Renal pelvis (tissue), 12 donors: ENCODE measurements around the gene CDCA7. TPM values are rescaled to one million over a fixed set of nuclear protein-coding genes. Genes with fewer than 3 reads are reported as not detected.
"Not testable (repeated sequence)": the region's sequence is repeated elsewhere in the genome, so short reads cannot be mapped to it uniquely, and the experiment has no call there.

ENCODE experiments used
- DNase-seq: peaks from one replicate; pipeline ENCODE4 v3.0.0-alpha.2; 2013
- long read RNA-seq, 16 experiments: transcript quantifications; one replicate each; lab custom pipeline, GENCODE V29; 2026
- polyA plus RNA-seq, 3 donors: library from polyadenylated mRNA; unstranded; fragments of 120-200 nt; gene quantifications; one replicate each; pipeline ENCODE4 v1.2.1, GENCODE V29; 2013; ENCODE audit not compliant: insufficient read length in 3 of 3

CDCA7 gene
- polyA plus RNA-seq, result 10 to 100 TPM; 32.9 to 39.0 (median 35.9) TPM
- long read RNA-seq, donor 1, transcript CDCA7-202 (9 exons, 2,500 nt), result major isoform, 10 of 11 reads
- long read RNA-seq, donor 1, partial matches to known transcripts, result 0 of 11 reads
- long read RNA-seq, donor 1, other reads (novel, unspliced or antisense), result 0 of 11 reads
- long read RNA-seq, donor 2, transcript CDCA7-201 (10 exons, 2,789 nt), result minor isoform, 5 of 26 reads
- long read RNA-seq, donor 2, transcript CDCA7-202 (9 exons, 2,500 nt), result major isoform, 21 of 26 reads
- long read RNA-seq, donor 2, partial matches to known transcripts, result 0 of 26 reads
- long read RNA-seq, donor 2, other reads (novel, unspliced or antisense), result 0 of 26 reads
- long read RNA-seq, donor 3, partial matches to known transcripts, result 5 of 10 reads
- long read RNA-seq, donor 3, other reads (novel, unspliced or antisense), result 0 of 10 reads
- long read RNA-seq, donor 4, transcript CDCA7-202 (9 exons, 2,500 nt), result major isoform, 14 of 17 reads
- long read RNA-seq, donor 4, partial matches to known transcripts, result 0 of 17 reads
- long read RNA-seq, donor 4, other reads (novel, unspliced or antisense), result 0 of 17 reads
- long read RNA-seq, donor 5, transcript CDCA7-202 (9 exons, 2,500 nt), result major isoform, 13 of 13 reads
- long read RNA-seq, donor 5, partial matches to known transcripts, result 0 of 13 reads
- long read RNA-seq, donor 5, other reads (novel, unspliced or antisense), result 0 of 13 reads
- long read RNA-seq, donor 6, partial matches to known transcripts, result 0 of 5 reads
- long read RNA-seq, donor 6, other reads (novel, unspliced or antisense), result 0 of 5 reads
- long read RNA-seq, donor 7, transcript CDCA7-202 (9 exons, 2,500 nt), result major isoform, 14 of 15 reads
- long read RNA-seq, donor 7, partial matches to known transcripts, result 0 of 15 reads
- long read RNA-seq, donor 7, other reads (novel, unspliced or antisense), result 0 of 15 reads
- long read RNA-seq, donor 8, transcript CDCA7-202 (9 exons, 2,500 nt), result major isoform, 9 of 10 reads
- long read RNA-seq, donor 8, partial matches to known transcripts, result 0 of 10 reads
- long read RNA-seq, donor 8, other reads (novel, unspliced or antisense), result 0 of 10 reads
- long read RNA-seq, donor 9, transcript CDCA7-202 (9 exons, 2,500 nt), result major isoform, 18 of 19 reads
- long read RNA-seq, donor 9, partial matches to known transcripts, result 0 of 19 reads
- long read RNA-seq, donor 9, other reads (novel, unspliced or antisense), result 0 of 19 reads
- long read RNA-seq, donor 10, transcript CDCA7-202 (9 exons, 2,500 nt), result major isoform, 8 of 11 reads
- long read RNA-seq, donor 10, partial matches to known transcripts, result 0 of 11 reads
- long read RNA-seq, donor 10, other reads (novel, unspliced or antisense), result 0 of 11 reads
- long read RNA-seq, donor 11, transcript CDCA7-202 (9 exons, 2,500 nt), result major isoform, 7 of 10 reads
- long read RNA-seq, donor 11, partial matches to known transcripts, result 0 of 10 reads
- long read RNA-seq, donor 11, other reads (novel, unspliced or antisense), result 0 of 10 reads
- long read RNA-seq, donor 12, transcript CDCA7-202 (9 exons, 2,500 nt), result major isoform, 15 of 16 reads
- long read RNA-seq, donor 12, partial matches to known transcripts, result 0 of 16 reads
- long read RNA-seq, donor 12, other reads (novel, unspliced or antisense), result 0 of 16 reads
- long read RNA-seq, donor 13, transcript CDCA7-202 (9 exons, 2,500 nt), result major isoform, 10 of 12 reads
- long read RNA-seq, donor 13, partial matches to known transcripts, result 0 of 12 reads
- long read RNA-seq, donor 13, other reads (novel, unspliced or antisense), result 0 of 12 reads
- long read RNA-seq, donor 14, result 0 reads
- long read RNA-seq, donor 15, transcript CDCA7-202 (9 exons, 2,500 nt), result major isoform, 19 of 23 reads
- long read RNA-seq, donor 15, partial matches to known transcripts, result 0 of 23 reads
- long read RNA-seq, donor 15, other reads (novel, unspliced or antisense), result 0 of 23 reads
- long read RNA-seq, donor 16, transcript CDCA7-202 (9 exons, 2,500 nt), result major isoform, 14 of 26 reads
- long read RNA-seq, donor 16, partial matches to known transcripts, result 11 of 26 reads
- long read RNA-seq, donor 16, other reads (novel, unspliced or antisense), result 0 of 26 reads

DNA sequence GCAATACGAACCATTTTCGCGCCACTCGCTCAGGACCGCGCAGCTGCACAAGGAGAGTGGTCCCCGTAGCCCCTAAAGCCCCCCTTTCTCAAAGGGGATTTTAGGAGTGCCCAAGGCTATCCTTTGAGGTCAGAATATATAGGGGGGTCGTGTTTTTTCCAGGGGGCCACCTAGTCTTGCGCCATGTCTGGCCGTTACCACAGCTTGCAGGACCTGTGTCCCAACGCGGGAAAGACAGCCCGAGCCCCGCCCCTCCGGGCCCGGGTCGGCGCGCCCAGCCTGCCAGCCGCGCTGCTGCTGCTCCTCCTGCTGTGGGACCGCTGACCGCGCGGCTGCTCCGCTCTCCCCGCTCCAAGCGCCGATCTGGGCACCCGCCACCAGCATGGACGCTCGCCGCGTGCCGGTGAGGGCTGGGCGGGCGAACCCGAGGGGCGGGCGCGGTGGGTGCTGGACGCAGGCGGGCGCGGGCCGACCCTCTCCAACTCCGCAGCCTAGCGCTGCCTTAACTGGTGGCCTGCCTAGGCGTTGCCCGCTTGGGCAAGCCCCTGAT is at the start of gene CDCA7:
CDCA7 (plus strand) TSS at position 291 of the 550 bp plus-strand sequence; CDS start at position 383, 92 bp downstream.
- peak; percentile 70 for DNase-seq

DNA sequence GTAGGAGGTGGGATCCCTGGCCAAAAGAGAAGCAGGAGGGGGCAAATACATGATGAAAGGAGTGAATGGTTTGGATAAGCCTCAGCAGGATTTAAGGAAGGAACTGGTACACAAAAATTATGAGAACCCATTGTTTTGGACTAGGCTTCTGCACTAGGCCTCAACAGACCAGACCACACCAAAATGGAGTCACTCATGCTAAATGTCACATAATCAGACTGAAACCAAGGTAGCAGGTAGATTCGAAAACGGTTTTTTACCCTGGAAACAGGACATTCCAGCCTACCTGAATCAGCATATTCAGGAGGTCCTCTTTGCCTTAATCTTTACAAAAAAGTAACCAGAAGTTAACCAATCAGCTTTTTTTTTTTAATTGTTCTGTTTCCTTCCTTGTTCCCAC is 49.4 kb upstream of the CDCA7 start:
- no peak for DNase-seq

DNA sequence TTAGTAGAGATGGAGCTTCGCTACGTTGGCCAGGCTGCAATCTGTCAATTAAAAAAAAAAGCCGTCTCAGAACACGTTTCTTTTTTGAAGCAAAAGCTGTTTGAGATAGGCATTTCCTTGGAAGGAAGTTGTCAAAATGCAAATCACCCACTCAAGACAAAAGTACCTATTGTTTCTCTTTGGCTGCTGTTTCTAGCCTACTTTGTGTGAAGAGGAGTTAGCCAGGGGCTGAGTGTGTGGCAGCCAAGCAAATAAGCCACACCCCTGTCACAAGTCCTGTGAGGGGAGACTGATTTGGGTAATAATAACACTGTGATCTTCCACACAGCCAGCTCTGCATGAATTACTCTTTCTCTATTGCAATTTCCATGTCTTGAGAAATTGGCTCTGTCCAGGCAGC is 47.4 kb upstream of the CDCA7 start:
- no peak for DNase-seq

DNA sequence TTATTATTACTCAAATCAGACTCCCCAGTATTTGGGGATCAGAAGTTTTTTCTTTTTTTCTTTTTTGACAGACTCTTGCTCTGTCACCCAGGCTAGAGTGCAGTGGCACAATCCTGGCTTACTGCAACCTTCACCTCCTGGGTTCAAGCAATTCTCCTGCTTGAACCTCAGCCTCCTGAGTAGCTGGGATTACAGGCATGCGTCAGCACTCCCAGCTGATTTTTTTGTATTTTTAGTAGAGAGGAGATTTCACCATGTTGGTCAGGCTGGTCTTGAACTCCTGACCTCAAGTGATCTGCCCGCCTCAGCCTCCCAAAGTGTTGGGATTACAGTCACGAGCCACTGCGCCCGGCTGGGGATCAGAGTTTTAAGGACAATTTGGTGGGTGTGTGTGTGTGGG is 45.3 kb upstream of the CDCA7 start:
- not testable (repeated sequence) for DNase-seq

DNA sequence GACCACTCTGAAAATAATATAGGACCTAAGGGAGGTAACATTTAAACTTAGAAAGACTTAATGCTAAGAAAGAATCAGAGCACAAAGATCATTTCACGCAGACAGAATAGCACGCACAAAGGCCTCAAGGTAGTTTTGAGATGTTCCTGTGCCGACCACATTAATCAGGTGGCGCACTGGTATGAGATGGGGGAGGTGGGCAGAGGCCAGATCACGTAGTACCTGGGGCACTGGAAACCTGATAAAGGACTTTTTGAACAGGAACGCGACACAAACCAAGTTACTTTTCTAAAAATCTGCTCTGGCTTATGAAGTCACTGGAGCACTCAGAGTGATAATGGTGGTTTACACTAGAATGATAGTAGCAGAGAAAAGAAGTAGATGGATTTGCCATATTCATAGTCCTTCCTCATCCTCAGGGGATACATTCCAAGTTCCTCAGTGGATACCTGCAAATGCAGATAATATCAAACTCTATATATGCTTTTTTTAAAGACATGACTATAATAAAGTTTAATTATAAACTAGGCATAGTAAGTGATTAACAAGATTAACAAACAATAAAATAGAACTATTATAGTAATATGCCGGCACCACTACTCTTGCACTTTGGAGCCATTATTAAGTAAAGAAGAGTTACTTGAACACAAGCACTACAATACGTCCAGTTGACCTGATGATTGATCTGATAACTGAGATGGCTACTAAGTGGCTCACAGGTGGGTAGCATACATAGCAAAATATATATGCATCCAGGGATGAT is 42.6 kb upstream of the CDCA7 start:
- DNase-seq, result no peak

DNA sequence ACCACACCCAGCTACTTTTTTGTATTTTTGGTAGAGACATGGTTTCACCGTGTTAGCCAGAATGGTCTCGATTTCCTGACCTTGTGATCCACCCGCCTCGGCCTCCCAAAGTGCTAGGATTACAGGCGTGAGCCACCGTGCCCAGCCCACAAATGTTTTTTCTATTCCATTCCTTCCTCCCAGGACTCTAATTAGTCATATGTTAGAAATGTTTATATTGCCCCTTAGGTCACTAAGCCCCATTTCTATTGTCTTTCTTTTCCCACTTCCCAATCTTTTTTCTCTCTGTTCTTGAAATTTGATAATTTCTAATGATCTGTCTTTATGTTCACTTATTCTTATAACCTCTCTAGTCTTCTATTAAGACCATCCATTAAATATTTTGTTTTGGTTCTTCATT is 31.3 kb upstream of the CDCA7 start:
- DNase-seq, result no peak

DNA sequence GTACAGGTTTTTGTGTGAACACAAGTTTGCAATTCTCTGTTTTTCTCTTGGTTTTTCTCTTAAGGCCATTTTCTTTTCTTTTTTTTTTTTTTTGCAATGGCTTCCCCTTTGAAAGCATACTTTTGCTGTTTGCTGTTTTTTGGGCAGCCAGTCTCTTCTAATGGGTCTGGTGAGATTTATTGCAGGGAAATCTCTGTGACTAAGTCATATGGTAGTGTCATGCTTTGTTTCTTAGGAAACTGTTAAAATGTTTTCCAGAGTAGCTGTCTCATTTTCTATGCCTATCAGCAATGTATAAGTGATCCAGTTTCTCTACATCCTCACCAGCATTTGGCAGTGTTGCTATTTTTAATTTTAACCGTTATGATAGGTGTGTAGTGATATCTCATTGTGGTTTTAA is 27.9 kb upstream of the CDCA7 start:
- DNase-seq, result no peak

DNA sequence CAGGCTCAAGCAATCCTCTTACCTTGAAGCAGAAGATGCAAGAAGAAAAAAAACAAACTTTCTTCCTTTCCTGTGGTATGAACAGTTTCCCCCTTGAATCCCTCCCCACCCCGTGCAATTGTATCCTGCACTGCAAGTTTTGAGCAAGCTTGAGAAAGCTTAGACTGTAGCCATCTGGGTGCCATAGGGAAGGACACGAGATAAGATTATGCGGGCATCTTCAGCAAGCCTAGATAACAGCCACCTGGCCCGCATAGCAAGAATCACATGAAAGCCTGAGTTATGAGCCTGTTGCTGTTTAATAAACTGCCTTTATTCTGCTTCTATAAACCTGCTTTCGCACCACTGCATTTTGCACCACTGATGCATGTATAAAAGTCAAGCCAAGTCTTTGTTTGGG is 27.3 kb upstream of the CDCA7 start:
- no peak for DNase-seq

DNA sequence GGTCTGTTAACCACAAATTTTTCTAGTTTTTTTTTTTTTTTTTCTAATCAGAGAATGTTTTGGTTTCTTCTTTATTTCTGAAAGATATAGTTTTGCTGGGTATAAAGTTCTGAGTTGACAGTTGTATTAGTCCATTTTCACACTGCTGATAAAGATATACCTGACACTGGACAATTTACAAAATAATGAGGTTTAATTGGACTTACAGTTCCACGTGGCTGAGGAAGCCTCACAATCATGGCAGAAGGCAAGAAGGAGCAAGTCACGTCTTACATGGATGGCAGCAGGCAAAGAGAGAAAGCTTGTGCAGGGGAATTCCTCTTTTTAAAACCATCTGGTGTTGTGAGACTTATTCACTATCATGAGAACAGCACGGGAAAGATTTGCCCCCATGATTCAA is 21.7 kb upstream of the CDCA7 start:
- not testable (repeated sequence) for DNase-seq

DNA sequence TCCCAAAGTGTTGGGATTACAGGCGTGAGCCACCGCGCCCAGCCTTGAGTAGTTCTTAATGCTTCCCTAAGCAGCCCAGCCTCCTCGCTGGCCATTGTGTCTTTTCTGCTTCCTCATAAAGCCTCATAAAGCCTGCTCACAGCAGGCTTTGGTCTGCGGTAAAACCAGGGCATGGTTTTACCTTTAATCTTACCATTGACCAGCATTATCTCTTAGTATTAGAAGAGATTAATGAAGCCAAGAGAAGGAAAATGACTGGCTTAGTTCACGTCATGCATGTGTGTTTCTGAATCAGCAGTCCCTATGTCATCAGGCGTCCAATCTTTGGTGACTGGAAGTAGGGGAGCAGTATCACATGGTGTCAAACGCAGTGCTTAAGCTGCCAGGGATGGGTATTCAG is 14.9 kb upstream of the CDCA7 start:
- no peak for DNase-seq

DNA sequence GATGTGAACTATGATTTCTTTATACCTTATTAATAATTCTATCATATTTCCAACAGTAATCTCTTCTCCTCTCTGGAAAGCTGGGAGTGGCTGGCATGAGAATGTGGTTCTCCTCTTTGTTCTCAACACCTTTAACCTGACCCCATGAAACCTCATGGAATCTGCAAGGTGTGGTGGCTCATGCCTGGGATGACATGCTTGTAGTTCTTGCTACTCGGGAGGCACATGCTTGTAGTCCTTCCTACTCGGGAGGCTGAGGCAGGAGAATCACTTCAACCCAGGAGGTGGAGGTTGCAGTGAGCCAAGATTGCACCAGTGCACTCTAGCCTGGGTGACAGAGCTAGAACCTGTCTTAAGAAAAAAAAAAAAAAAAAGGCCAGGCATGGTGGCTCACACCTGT is 10.8 kb upstream of the CDCA7 start:
- no peak for DNase-seq

DNA sequence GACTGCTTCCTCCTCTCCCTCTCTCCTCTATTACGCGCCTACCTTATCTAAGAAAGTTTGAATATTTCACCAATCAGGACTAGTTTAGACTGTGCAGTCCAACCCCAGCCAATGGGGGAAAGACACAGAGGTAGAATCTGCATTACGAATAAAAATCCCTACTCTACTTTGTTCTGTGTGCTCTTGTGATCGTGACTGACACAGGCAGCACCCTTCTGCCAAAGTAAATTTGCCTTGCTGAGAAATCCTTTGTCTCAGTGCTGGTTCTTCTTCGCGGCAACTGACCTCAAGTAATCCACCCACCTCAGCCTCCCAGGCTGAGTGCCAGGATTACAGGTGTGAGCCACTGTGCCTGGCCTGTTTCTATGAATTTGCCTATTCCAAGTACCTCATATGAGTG is 8.6 kb upstream of the CDCA7 start:
- DNase-seq, result no peak

DNA sequence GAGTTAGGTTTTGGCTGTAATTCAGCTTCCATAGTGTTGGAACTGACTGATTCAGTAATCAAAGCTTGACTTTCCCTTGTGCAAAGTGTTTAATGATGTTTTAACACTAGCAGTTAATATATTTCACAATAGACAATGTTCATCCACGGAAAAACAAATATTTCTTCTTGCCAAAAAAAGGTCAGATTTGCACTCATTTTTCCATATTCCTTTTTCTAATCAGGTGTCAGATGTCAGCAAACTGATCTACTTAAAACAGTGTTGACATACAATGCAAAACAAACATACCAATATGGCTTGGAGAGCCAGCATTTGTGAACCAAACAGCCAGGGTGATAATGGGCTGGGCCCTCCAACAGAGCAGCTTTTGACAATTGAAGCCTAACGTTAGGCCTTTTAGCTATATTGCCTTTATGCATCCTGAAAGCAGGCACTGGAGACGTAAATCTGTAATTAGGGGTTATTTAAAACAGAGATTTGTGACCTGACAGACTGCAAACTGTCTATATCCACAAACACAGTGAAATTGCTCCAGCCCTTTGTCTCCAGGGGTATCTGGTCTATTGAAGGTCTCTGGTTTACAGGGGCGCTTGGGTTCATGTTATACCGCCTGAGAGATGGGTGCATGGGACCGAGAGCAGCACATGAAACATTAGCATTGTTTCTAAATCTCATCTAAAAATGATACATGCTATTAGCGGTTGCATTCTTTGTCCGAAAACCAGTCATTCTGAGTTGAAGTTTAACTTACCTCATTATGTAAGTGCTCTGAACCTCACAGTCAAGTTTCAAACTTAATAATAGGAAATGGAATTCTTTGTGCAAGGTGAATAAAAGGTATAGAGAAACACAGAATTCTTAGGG is 7.1 kb upstream of the CDCA7 start:
- no peak for DNase-seq

DNA sequence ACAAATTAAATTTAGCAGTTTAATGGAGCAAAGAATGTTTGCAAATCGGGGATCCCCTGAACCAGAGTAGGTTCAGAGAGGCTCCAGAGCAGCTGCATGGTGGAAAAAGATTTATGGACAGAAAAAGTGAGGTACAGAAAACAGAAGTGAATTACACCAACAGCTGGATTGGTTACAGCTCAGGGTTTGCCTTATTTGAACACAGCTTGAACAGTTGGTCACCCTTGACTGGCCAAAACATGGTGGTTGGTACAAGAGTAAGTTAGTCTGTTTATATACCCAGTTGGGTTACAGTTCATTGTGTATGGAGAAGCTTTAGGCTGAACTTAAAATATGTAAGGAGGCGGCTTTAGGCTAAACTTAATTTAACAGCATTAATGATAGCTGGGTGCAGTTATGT is 5.4 kb upstream of the CDCA7 start:
- no peak for DNase-seq

DNA sequence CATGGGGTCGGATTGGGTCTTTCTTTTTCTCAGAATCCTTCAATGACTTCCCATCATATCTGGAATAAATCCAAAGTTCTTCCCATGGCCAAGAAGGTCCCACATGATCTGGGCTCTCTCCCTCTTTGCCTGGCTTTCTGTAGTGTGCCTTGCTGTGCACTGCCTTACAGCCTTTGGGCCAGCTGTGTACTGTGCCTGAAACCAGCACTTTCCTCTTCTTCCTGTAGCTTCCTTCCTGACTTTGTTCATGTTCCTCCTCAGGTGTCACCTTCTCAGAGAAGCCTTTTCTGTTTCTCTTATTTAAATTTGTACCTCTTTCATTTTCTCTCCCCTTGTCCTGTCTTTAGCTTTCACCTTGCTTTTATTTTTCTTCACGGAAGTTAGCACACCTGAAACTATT is 4.3 kb upstream of the CDCA7 start:
- no peak for DNase-seq

DNA sequence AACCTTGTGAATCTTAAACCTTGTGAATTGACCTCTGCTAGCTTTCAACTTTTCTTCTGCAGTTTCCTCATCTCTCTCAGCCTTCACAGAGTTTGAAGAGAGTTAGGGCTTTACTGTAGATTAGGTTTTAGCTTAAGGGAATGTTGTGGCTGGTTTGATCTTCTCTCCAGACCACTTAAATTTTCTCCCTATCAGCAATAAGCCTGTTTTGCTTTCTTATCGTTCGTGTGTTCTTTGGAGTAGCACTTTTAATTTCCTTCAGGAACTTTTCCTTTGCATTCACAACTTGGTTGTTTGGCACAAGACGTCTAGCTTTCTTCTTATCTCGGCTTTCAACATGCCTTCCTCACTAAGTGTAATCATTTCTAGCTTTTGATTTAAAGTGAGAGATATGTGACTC is 2.8 kb upstream of the CDCA7 start:
- DNase-seq, result no peak

DNA sequence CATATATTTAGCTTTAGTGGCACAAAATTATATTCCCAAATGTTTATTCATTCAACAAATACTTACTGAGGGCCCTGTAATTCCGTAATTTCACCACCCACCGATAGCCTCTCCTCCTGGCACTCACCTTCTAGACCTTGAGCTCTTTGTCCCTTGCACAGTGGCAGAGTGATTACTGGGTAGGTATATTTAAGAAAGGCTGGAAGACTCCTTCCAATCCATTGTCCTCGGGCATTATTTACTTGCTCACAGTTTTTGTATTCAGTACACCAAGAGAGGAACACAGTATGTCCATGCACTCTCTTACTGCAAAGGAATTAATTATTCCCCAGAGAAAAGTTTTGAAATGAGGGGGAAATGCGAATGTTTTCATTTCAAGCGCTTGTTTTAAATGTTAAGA is 1.1 kb upstream of the CDCA7 start:
- no peak for DNase-seq

DNA sequence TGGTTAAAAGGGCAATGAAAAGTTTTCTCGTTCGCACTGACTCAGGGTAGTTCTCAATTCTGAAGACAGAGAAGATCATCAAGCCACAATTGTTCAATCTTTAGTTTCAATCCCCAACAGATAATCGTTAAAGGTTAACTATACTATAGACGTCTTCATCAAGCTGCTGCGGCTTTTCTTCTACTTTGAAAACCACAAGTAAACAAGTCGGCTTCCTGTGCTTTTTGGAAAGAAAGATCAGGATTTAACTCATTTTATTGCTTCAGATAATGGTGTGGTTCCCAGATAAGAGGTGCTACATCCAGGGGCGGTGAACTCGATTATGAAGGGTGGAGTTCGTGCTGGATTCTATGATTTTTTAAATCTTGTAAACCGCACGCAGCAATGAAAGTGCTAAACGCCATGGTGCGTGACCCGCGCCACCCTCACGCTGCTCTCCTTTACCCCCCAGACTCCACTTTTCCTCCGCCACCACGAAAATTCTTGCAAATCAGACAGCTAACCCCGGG is 545 bp upstream of the CDCA7 start:
- DNase-seq, result no peak
